Large intestine (tissue), 3 donors: ENCODE results near the gene DEK. TPM values are rescaled to one million over a fixed set of nuclear protein-coding genes. Genes with fewer than 3 reads are reported as not detected.

Source experiments
- DNase-seq, 2 donors: peaks; one replicate each; pipeline versions ENCODE4 v3.0.0 to v3.0.0-alpha.2; 2013
- H3K27ac ChIP-seq: one replicate; pipeline ENCODE4 v1.5.1; 2013; ENCODE audit warnings: low read length
- H3K27me3 ChIP-seq: 2 replicates; pipeline ENCODE4 v1.6.1; 2013; ENCODE audit warnings: low read length; ENCODE audit not compliant: control insufficient read depth, insufficient read depth
- H3K36me3 ChIP-seq: 2 replicates; pipeline ENCODE4 v1.6.1; 2013; ENCODE audit warnings: low read length; ENCODE audit not compliant: control insufficient read depth, insufficient read depth
- H3K4me1 ChIP-seq: one replicate; pipeline ENCODE4 v1.6.1; 2013; ENCODE audit warnings: low read length; ENCODE audit not compliant: control insufficient read depth, insufficient read depth
- H3K4me3 ChIP-seq: one replicate; pipeline ENCODE4 v1.5.1; 2013; ENCODE audit warnings: low read length
- H3K9me3 ChIP-seq: one replicate; pipeline ENCODE4 v1.6.1; 2013; ENCODE audit warnings: mild to moderate bottlenecking, low read depth, low read length, moderate library complexity; ENCODE audit not compliant: control insufficient read depth
- WGBS: methylation state at CpG from one replicate; pipeline ENCODE4 v1.1.5; 2013; ENCODE audit warnings: low lambda C conversion rate; ENCODE audit not compliant: insufficient coverage; 5-methylcytosine and 5-hydroxymethylcytosine counted together
- polyA plus RNA-seq: library from polyadenylated mRNA; unstranded; fragments of 120-200 nt; gene quantifications from one replicate; pipeline ENCODE4 v1.2.1, GENCODE V29; 2013

DEK gene
- polyA plus RNA-seq, 1 donor: 108 TPM

- Histone ChIP-seq H3K27ac (no peak overlapping the region), H3K9me3 (no peaks in the 10 kb centered on the region), H3K27me3 (no peaks in the 10 kb centered on the region), H3K4me1 (no peaks in the 10 kb centered on the region), H3K4me3 (no peak overlapping the region), H3K36me3 (peaks cover 14% of the 10 kb centered on the region)
- WGBS: no CpG with 5 or more reads among the region's 2 CpGs
- no peak for DNase-seq
Measured at GRCh38 chr6:18207949-18208348, 56.4 kb downstream of the DEK start.

- WGBS: 40% methylated on average over 1 of the region's 8 CpGs
- no peak overlapping the region for H3K27ac ChIP-seq
- H3K36me3 ChIP-seq: peaks cover 12% of the 10 kb centered on the region
- H3K4me3 ChIP-seq: no peak overlapping the region
- no peaks in the 10 kb centered on the region for H3K9me3 ChIP-seq
- H3K27me3 ChIP-seq: no peaks in the 10 kb centered on the region
- no peaks in the 10 kb centered on the region for H3K4me1 ChIP-seq
- no peak for DNase-seq
Measured at GRCh38 chr6:18207438-18207837, 56.9 kb downstream of the DEK start.

DNA sequence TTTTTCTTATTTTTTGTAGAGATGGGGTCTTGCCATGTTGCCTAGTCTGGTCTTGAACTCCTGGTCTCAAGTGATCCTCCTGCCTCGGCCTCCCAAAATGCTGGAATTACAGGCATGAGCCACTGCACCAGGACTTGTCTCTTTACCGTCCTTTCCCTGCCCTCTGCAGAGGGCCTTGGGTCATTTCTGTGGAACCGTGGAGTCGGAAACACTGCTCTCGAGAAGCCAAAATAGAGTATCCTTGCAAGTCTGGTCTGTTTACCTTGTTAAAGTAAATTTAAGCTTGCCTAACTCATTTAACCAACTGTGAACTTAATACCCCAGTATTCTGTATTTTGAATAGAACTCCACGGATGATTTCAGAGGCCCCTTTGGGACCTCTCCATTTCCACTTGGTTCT lies 57.7 kb downstream of the DEK start:
- WGBS: 100% methylated on average over 1 of the region's 6 CpGs
- Histone ChIP-seq H3K27ac (no peak overlapping the region), H3K9me3 (no peaks in the 10 kb centered on the region), H3K27me3 (no peaks in the 10 kb centered on the region), H3K36me3 (peaks cover 17% of the 10 kb centered on the region), H3K4me3 (no peak overlapping the region), H3K4me1 (no peaks in the 10 kb centered on the region)
- DNase-seq: no peak

DNA sequence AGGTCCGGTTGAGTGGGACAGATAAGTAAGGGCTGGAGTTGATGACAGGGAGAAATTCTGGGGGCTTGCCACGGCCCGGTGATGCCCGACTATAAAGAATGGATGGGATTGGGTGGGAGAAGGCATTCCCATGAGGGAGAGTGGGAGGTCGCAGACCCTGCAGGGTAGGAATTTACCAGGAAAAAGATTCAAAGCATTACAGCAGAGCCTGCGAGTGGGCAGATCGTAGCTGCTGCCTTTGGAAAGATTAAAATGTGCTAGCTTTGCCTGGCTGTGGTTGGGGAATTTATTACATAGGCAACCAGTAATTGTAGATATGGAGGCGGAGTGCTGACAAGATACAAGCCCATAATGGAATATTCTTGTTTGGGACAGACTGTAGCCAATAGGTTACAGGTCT lies 59.6 kb downstream of the DEK start:
- Histone ChIP-seq H3K9me3 (no peaks in the 10 kb centered on the region), H3K27ac (no peak overlapping the region), H3K36me3 (peaks cover 28% of the 10 kb centered on the region), H3K4me1 (no peaks in the 10 kb centered on the region), H3K4me3 (no peak overlapping the region), H3K27me3 (no peaks in the 10 kb centered on the region)
- no CpG with 5 or more reads among the region's 8 CpGs for WGBS
- no peak for DNase-seq

- H3K36me3 ChIP-seq: peaks cover 31% of the 10 kb centered on the region
- WGBS: 100% methylated on average over 2 of the region's 6 CpGs
- no peaks in the 10 kb centered on the region for H3K27me3 ChIP-seq
- no peaks in the 10 kb centered on the region for H3K9me3 ChIP-seq
- DNase-seq: no peak
- H3K27ac ChIP-seq: no peak overlapping the region
- H3K4me1 ChIP-seq: no peaks in the 10 kb centered on the region
- H3K4me3 ChIP-seq: no peak overlapping the region
Measured at GRCh38 chr6:18203786-18204185, 60.5 kb downstream of the DEK start.

DNA sequence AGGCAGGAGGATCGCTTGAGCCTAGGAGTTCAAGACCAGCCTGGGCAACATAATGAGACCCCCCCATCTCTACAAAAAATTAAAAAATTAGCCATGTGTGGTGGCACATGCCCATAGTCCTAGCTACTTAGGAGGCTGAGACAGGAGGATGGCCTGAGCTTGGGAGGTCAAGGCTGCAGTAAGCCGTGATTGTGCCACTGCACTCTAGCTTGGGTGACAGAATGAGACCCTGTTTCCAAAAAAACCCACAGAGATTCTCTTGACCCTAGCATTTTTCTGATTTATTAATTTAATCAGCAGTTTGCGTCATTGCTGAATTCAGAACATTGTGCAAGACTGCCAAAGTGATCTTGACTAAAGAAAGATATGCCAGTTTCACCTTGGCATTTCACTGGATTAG lies 72.3 kb downstream of the DEK start:
- WGBS: no CpG with 5 or more reads among the region's 3 CpGs
- H3K4me3 ChIP-seq: no peak overlapping the region
- H3K27me3 ChIP-seq: no peaks in the 10 kb centered on the region
- no peaks in the 10 kb centered on the region for H3K9me3 ChIP-seq
- no peak for DNase-seq
- H3K27ac ChIP-seq: no peak overlapping the region
- H3K36me3 ChIP-seq: peaks cover 16% of the 10 kb centered on the region
- no peaks in the 10 kb centered on the region for H3K4me1 ChIP-seq

DNA sequence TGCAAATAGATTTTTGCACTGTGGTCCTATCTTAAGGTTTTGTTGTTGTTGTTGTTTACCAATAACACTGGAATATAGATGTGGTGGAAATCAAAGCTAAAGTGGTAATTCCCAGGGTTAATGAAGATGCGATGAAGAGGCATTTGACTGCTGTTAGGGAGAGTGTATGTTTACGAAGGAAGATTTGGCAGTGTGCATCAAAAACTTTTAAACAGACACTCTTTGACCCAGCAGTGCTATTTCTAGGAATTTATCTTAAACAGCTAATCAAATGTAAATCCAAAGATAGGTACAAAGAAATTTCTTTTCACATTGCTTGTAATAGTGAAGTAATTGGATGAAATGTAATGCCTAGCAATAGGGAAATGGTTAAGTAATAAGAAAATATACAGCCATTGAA lies 75.1 kb downstream of the DEK start:
- Histone ChIP-seq H3K27ac (no peak overlapping the region), H3K9me3 (no peaks in the 10 kb centered on the region), H3K4me1 (no peaks in the 10 kb centered on the region), H3K4me3 (no peak overlapping the region), H3K36me3 (peaks cover 13% of the 10 kb centered on the region), H3K27me3 (no peaks in the 10 kb centered on the region)
- DNase-seq: no peak
- 100% methylated on average over 1 of the region's 2 CpGs for WGBS

GRCh38 chr6:18187701-18188100 lies 76.6 kb downstream of the DEK start:
- Histone ChIP-seq H3K9me3 (no peaks in the 10 kb centered on the region), H3K36me3 (peaks cover 13% of the 10 kb centered on the region), H3K4me1 (no peaks in the 10 kb centered on the region), H3K27me3 (no peaks in the 10 kb centered on the region), H3K4me3 (no peak overlapping the region), H3K27ac (no peak overlapping the region)
- no CpG with 5 or more reads among the region's 10 CpGs for WGBS
- DNase-seq: no peak

- no peak overlapping the region for H3K4me3 ChIP-seq
- no peaks in the 10 kb centered on the region for H3K4me1 ChIP-seq
- no peak for DNase-seq
- no peaks in the 10 kb centered on the region for H3K27me3 ChIP-seq
- 85% methylated on average over 4 of the region's 4 CpGs for WGBS
- no peak overlapping the region for H3K27ac ChIP-seq
- peaks cover 11% of the 10 kb centered on the region for H3K36me3 ChIP-seq
- no peaks in the 10 kb centered on the region for H3K9me3 ChIP-seq
Measured at GRCh38 chr6:18186540-18187250, 77.6 kb downstream of the DEK start.

DNA sequence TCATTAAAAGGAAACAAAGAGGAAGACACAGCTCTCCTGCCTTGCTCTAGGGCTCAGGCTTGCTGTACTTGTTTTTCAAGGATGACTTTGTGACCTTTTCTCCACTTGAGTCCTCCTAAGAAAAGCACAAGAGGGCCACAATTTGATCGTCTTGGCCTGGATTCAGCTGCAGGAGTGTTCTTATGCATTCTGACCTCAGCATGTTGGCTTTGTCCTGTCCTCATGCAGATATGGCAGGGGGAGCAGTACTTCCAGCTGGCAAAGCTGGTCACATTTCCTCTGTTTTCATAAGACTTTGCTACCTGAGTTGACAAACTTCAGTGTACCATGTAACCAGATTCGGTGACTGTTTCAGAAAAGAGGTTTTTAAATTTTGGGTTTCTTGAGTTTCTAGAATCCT lies 78.3 kb downstream of the DEK start:
- Histone ChIP-seq H3K4me1 (no peaks in the 10 kb centered on the region), H3K9me3 (no peaks in the 10 kb centered on the region), H3K36me3 (peaks cover 5% of the 10 kb centered on the region), H3K27ac (no peak overlapping the region), H3K4me3 (no peak overlapping the region), H3K27me3 (no peaks in the 10 kb centered on the region)
- WGBS: 50% methylated on average over 2 of the region's 2 CpGs
- no peak for DNase-seq

DNA sequence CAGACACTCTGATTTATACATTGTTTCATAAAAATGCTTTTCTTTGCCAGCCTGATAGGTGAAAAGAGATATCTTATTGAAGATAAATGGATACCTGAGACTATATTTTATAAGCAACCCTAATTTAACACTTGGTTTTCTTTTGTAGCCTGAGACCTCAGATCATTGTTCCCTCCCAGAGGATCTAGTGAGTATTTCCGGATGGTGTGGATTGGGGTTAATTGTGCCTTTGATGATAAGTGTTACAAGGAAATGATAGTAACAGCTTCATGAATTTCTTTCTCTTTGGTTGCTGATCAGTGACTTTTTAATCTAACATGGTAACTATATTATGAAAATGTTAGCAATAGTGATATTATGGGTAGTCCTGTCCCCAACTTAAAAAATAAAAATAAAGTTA lies 78.7 kb downstream of the DEK start:
- Histone ChIP-seq H3K27ac (no peak overlapping the region), H3K4me3 (no peak overlapping the region), H3K4me1 (no peaks in the 10 kb centered on the region), H3K9me3 (no peaks in the 10 kb centered on the region), H3K36me3 (peaks cover 5% of the 10 kb centered on the region), H3K27me3 (no peaks in the 10 kb centered on the region)
- DNase-seq: no peak
- WGBS: no CpG with 5 or more reads among the region's 1 CpG
